Mesendoderm (in vitro differentiated cells): ENCODE data around the gene RAB11B.

Source experiments
- DNase-seq: peaks from one replicate; pipeline ENCODE4 v3.0.0; 2013
- H2AK5ac ChIP-seq: 2 replicates; pipeline ENCODE4 v1.6.1; 2013; ENCODE audit warnings: low read length, inconsistent platforms
- H2BK120ac ChIP-seq: 2 replicates; pipeline ENCODE4 v1.6.1; 2013; ENCODE audit warnings: low read depth, mild to moderate bottlenecking, low read length, moderate library complexity, mixed read lengths
- H2BK15ac ChIP-seq: replicated peaks from 2 replicates; pipeline ENCODE4 v1.6.1; 2013; ENCODE audit warnings: low read depth, mild to moderate bottlenecking, moderate library complexity
- H2BK5ac ChIP-seq: 2 replicates; pipeline ENCODE4 v1.6.1; 2013; ENCODE audit warnings: low read length, inconsistent platforms
- H3K18ac ChIP-seq: 2 replicates; pipeline ENCODE4 v1.6.1; 2013; ENCODE audit warnings: mild to moderate bottlenecking, low read length, mixed read lengths
- H3K23ac ChIP-seq: one replicate; pipeline ENCODE4 v1.6.1; 2013; ENCODE audit warnings: low read length
- H3K27ac ChIP-seq: 2 replicates; pipeline ENCODE4 v1.5.1; 2013; ENCODE audit warnings: low read depth, mild to moderate bottlenecking, inconsistent platforms, low read length, moderate library complexity
- H3K27me3 ChIP-seq: 2 replicates; pipeline ENCODE4 v1.6.1; 2013; ENCODE audit warnings: low read length, control low read depth, mild to moderate bottlenecking, inconsistent platforms; ENCODE audit not compliant: insufficient read depth, poor library complexity
- H3K36me3 ChIP-seq: 2 replicates; pipeline ENCODE4 v1.6.1; 2013; ENCODE audit warnings: low read length, inconsistent platforms; ENCODE audit not compliant: control insufficient read depth, insufficient read depth
- H3K4ac ChIP-seq: one replicate; pipeline ENCODE4 v1.6.1; 2013; ENCODE audit warnings: low read depth, mild to moderate bottlenecking, low read length, moderate library complexity
- H3K4me1 ChIP-seq: 2 replicates; pipeline ENCODE4 v1.6.1; 2013; ENCODE audit warnings: low read depth, low read length, inconsistent platforms; ENCODE audit not compliant: control insufficient read depth
- H3K4me2 ChIP-seq: 2 replicates; pipeline ENCODE4 v1.6.1; 2013; ENCODE audit warnings: low read length
- H3K4me3 ChIP-seq: 2 replicates; pipeline ENCODE4 v1.5.1; 2013; ENCODE audit warnings: mild to moderate bottlenecking, low read length
- H3K56ac ChIP-seq: one replicate; pipeline ENCODE4 v1.6.1; 2013; ENCODE audit warnings: low read length
- H3K79me1 ChIP-seq: 2 replicates; pipeline ENCODE4 v1.6.1; 2013; ENCODE audit warnings: low read length, inconsistent platforms
- H3K79me2 ChIP-seq: 2 replicates; pipeline ENCODE4 v1.6.1; 2013; ENCODE audit warnings: mild to moderate bottlenecking, low read length; ENCODE audit not compliant: control insufficient read depth, insufficient read depth
- H3K9ac ChIP-seq: 2 replicates; pipeline ENCODE4 v1.6.1; 2013; ENCODE audit warnings: low read length, inconsistent platforms
- H4K5ac ChIP-seq: one replicate; pipeline ENCODE4 v1.6.1; 2013; ENCODE audit warnings: low read length
- H4K8ac ChIP-seq: one replicate; pipeline ENCODE4 v1.6.1; 2013; ENCODE audit warnings: low read depth, mild to moderate bottlenecking, control low read depth, low read length, moderate library complexity
- WGBS: extraction: QIAGEN DNeasy Blood & Tissue Kit; methylation state at CpG from one replicate; pipeline ENCODE4 v1.1.7; 2013; ENCODE audit warnings: low lambda C conversion rate, missing lambda C conversion rate; ENCODE audit not compliant: insufficient coverage; ENCODE audit errors: extremely low coverage; 5-methylcytosine and 5-hydroxymethylcytosine counted together

Gene RAB11B

DNA sequence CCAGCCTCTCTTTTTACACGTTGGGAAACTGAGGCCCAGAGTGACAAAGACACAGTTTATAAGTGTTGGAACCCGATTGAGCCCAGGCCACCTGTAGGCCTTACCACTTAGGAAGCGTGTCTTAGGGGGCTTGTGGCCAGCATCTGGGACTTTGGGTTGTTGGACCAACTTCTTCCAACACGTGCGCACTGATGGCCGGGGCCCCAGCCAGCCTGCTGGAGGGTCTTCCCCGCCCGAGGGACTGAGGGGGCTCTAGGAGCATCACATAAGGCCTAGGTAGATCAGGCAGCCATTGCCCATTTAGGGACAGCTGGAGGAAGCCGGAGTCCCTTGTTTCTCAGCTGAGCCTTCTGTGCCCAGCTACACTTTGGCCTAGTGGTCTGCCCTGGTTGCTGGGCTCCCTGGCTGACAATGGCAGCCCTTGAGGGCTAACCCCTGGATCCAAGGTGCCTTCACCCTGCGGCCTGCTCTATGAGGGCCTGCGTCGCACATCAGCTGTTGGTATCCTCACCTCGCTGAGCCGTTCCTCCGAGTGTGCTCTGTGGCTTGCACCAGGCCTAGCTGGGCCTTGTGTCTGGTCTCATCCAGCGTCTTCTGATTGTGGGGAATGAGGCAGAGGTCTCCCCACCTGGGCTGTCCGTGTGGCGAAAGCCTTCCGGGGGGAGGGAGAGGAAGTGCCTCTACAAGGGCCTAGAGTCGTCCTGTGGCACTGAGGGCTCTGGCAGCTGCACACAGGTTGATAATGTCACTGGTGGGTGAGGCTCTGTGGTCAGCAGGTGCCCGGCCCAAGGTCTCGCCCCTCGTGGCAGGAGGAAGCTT lies 1.2 kb downstream of the RAB11B start:
- Histone ChIP-seq H3K4me2 (peak overlapping the region; percentile 45), H4K8ac (no peak overlapping the region), H3K79me1 (peaks cover 17% of the 10 kb centered on the region), H3K4me3 (no peak overlapping the region), H2BK5ac (no peak overlapping the region), H3K9ac (no peak overlapping the region), H3K36me3 (no peaks in the 10 kb centered on the region), H2BK120ac (no peak overlapping the region), H3K18ac (no peak overlapping the region), H2AK5ac (no peak overlapping the region), H3K27ac (no peak overlapping the region), H3K79me2 (peaks cover 45% of the 10 kb centered on the region), H2BK15ac (no peak overlapping the region), H3K4me1 (no peaks in the 10 kb centered on the region), H4K5ac (no peak overlapping the region), H3K4ac (no peak overlapping the region), H3K56ac (peak overlapping the region; percentile 35), H3K23ac (no peak overlapping the region), H3K27me3 (no peaks in the 10 kb centered on the region)
- WGBS, result no CpG with 5 or more reads among the region's 23 CpGs
- DNase-seq, result no peak

DNA sequence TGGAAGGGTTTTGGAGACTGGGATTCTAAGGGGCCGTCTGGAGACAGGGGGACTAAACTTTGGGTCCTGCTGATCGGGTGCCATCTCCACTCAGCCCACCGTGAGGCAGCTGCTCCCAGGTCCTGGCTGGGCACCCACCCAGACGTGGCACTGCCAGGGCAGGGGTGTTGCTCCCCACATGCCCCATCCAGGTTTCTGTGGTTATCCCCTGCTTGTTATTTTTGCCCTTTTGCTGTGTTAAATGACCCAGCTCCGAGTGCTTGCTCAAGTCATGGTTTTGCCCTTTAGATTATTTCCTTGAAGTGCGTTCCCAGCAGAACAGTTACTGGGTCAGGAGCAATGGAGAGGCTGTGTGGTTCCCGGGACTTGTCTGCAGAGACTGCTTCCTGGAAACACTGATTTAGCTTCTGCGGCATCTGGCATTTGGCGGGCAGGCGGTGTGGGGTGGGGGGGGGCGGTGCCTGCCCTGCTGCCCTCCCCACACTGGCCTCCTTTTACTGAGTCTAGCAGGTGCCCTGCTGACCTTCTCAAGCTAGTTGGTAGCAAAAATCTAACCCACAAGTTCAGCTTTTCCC lies 1.9 kb downstream of the RAB11B start:
- Histone ChIP-seq H3K18ac (no peak overlapping the region), H3K23ac (no peak overlapping the region), H2BK5ac (no peak overlapping the region), H3K9ac (no peak overlapping the region), H2BK120ac (no peak overlapping the region), H3K4me3 (no peak overlapping the region), H3K4me1 (no peaks in the 10 kb centered on the region), H3K79me2 (peaks cover 51% of the 10 kb centered on the region), H3K27me3 (no peaks in the 10 kb centered on the region), H3K27ac (no peak overlapping the region), H3K36me3 (no peaks in the 10 kb centered on the region), H4K8ac (no peak overlapping the region), H3K4ac (no peak overlapping the region), H2BK15ac (no peak overlapping the region), H2AK5ac (no peak overlapping the region), H3K4me2 (no peak overlapping the region), H3K79me1 (peaks cover 19% of the 10 kb centered on the region), H4K5ac (no peak overlapping the region), H3K56ac (no peak overlapping the region)
- DNase-seq, result no peak
- WGBS, result no CpG with 5 or more reads among the region's 11 CpGs

DNA sequence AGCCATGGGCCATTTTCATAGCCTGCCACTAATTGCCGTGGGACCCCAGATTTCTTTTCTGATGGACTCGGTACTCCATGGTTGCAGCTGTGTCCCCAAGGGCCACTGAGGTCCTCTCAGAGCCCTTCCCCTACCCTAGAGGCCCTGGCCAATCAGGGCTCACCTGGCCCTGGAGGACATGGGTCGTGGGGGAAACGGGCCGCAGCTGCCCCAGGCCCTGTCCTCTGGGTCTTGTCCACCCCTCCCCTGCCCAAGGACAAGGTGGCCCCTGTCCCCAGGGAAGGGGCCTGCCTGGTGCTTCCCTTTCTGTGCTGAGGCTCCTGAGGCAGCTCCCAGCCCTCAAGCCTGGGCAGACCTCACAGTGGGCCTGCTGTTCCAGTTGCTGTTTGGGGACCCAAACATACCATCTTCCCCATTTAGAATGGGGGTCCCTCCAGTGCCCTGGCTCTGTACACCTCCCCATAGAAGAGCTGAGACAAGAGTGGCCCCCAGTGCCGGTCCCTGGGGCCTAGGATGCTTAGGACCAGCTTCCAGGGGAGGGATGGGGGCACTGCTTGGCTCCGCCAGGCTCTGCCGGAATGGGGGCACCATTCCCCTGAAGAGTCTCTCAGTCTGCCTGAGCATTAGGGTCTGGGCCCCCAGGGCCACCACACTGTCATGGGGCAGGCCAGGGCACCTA lies 3.2 kb downstream of the RAB11B start:
- H3K4ac ChIP-seq, result no peak overlapping the region
- H2AK5ac ChIP-seq, result no peak overlapping the region
- peaks cover 27% of the 10 kb centered on the region for H3K79me1 ChIP-seq
- H3K36me3 ChIP-seq, result no peaks in the 10 kb centered on the region
- no peak overlapping the region for H3K9ac ChIP-seq
- H3K56ac ChIP-seq, result no peak overlapping the region
- no CpG with 5 or more reads among the region's 8 CpGs for WGBS
- H2BK5ac ChIP-seq, result no peak overlapping the region
- peaks cover 61% of the 10 kb centered on the region for H3K79me2 ChIP-seq
- H3K4me3 ChIP-seq, result no peak overlapping the region
- no peak overlapping the region for H3K18ac ChIP-seq
- H4K8ac ChIP-seq, result no peak overlapping the region
- no peak overlapping the region for H2BK120ac ChIP-seq
- H2BK15ac ChIP-seq, result no peak overlapping the region
- no peaks in the 10 kb centered on the region for H3K27me3 ChIP-seq
- H3K4me1 ChIP-seq, result no peaks in the 10 kb centered on the region
- no peak overlapping the region for H4K5ac ChIP-seq
- H3K23ac ChIP-seq, result no peak overlapping the region
- no peak overlapping the region for H3K4me2 ChIP-seq
- no peak for DNase-seq
- no peak overlapping the region for H3K27ac ChIP-seq

DNA sequence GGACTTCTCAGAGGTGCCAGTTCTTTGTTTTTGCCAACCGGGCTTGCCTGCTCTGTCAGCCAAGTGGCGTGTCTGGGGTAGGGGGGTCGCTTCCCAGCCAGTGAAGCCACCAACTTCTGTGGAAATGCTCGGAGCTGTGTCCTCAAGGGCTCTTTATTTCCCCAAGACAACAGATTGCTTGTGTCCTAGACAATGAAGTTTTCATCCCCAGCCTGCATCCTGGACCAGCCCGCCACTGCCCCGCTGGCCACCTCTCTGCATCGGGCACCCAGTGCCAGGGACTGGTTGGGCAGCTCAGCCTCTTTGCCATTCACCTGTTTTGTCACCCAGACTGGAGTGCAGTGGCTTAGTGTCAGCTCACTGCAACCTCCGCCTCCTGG lies 3.7 kb downstream of the RAB11B start:
- WGBS, result no CpG with 5 or more reads among the region's 8 CpGs

DNA sequence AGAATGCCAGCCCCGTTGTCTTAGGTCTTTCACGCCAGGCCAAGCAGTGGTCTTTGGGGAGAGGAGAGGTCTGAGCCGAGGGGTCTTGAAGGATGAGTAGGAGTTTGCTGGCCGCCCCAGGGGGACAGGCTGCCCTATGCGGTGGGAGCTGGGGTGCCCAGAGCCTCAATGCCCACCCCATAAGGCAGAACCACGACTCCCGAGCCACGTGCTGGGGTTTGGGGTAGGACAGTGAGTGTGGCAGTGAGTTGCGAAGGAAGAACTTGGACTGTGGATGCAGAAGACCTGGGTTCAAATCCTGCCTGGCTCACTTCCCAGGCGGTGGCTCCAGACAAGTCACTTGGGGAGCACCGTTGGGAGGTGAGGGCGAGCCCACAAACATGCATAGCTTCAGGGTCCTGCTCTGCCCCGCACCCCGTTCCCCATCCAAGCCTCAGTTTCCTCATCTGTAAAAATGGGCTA lies 5.5 kb downstream of the RAB11B start:
- no CpG with 5 or more reads among the region's 14 CpGs for WGBS
- H4K8ac ChIP-seq, result no peak overlapping the region
- no peak overlapping the region for H3K9ac ChIP-seq
- no peak overlapping the region for H2BK120ac ChIP-seq
- no peak overlapping the region for H3K4me3 ChIP-seq
- H2BK5ac ChIP-seq, result no peak overlapping the region
- H3K4me1 ChIP-seq, result no peaks in the 10 kb centered on the region
- no peak overlapping the region for H3K4ac ChIP-seq
- peaks cover 34% of the 10 kb centered on the region for H3K79me1 ChIP-seq
- no peak overlapping the region for H2AK5ac ChIP-seq
- DNase-seq, result no peak
- H4K5ac ChIP-seq, result no peak overlapping the region
- H3K4me2 ChIP-seq, result no peak overlapping the region
- H3K79me2 ChIP-seq, result peaks cover 67% of the 10 kb centered on the region
- H3K36me3 ChIP-seq, result no peaks in the 10 kb centered on the region
- H3K56ac ChIP-seq, result no peak overlapping the region
- no peak overlapping the region for H3K18ac ChIP-seq
- no peak overlapping the region for H3K27ac ChIP-seq
- no peaks in the 10 kb centered on the region for H3K27me3 ChIP-seq
- H3K23ac ChIP-seq, result no peak overlapping the region
- H2BK15ac ChIP-seq, result no peak overlapping the region

More for the DNA sequence above, 3.7 kb downstream of the RAB11B start:
- Histone ChIP-seq H2BK120ac (no peak overlapping the region), H3K9ac (no peak overlapping the region), H2BK15ac (no peak overlapping the region), H4K8ac (no peak overlapping the region), H3K4ac (no peak overlapping the region), H3K79me2 (peaks cover 64% of the 10 kb centered on the region), H3K79me1 (peaks cover 29% of the 10 kb centered on the region), H3K4me2 (no peak overlapping the region), H2BK5ac (no peak overlapping the region), H3K4me1 (no peaks in the 10 kb centered on the region), H3K56ac (no peak overlapping the region), H3K27ac (no peak overlapping the region), H2AK5ac (no peak overlapping the region), H3K4me3 (no peak overlapping the region), H3K27me3 (no peaks in the 10 kb centered on the region), H3K23ac (no peak overlapping the region), H3K36me3 (no peaks in the 10 kb centered on the region), H3K18ac (no peak overlapping the region), H4K5ac (no peak overlapping the region)
- DNase-seq, result no peak
